Rectal smooth muscle tissue (tissue), 1 donor: ENCODE results near the gene DENND1A.
"Not testable (repeated sequence)": the region's sequence is repeated elsewhere in the genome, so short reads cannot be mapped to it uniquely, and the experiment has no call there.

ENCODE experiments used
- H3K27ac ChIP-seq: one replicate; pipeline ENCODE4 v1.7.0; 2013; ENCODE audit warnings: low read depth, low read length, inconsistent platforms
- H3K27me3 ChIP-seq: one replicate; pipeline ENCODE4 v1.7.0; 2013; ENCODE audit warnings: low read length; ENCODE audit not compliant: control insufficient read depth, insufficient read depth
- H3K36me3 ChIP-seq: one replicate; pipeline ENCODE4 v1.7.0; 2013; ENCODE audit warnings: low read length; ENCODE audit not compliant: control insufficient read depth, insufficient read depth
- H3K4me1 ChIP-seq: one replicate; pipeline ENCODE4 v1.7.0; 2013; ENCODE audit warnings: low read length; ENCODE audit not compliant: control insufficient read depth, insufficient read depth
- H3K4me3 ChIP-seq: one replicate; pipeline ENCODE4 v1.7.0; 2013; ENCODE audit warnings: low read length
- H3K9ac ChIP-seq: one replicate; pipeline ENCODE4 v1.7.0; 2013; ENCODE audit warnings: low read length

DENND1A gene

GRCh38 chr9:123959787-123960186 is 29.9 kb upstream of the DENND1A start:
- H3K4me3 ChIP-seq = no peak overlapping the region
- H3K27me3 ChIP-seq = no peaks in the 10 kb centered on the region
- H3K27ac ChIP-seq = no peak overlapping the region
- H3K36me3 ChIP-seq = no peaks in the 10 kb centered on the region
- no peaks in the 10 kb centered on the region for H3K4me1 ChIP-seq
- H3K9ac ChIP-seq = no peak overlapping the region

GRCh38 chr9:123957731-123958130 is 27.8 kb upstream of the DENND1A start:
- Histone ChIP-seq H3K9ac (no peak overlapping the region), H3K27me3 (no peaks in the 10 kb centered on the region), H3K4me1 (no peaks in the 10 kb centered on the region), H3K27ac (no peak overlapping the region), H3K4me3 (no peak overlapping the region), H3K36me3 (no peaks in the 10 kb centered on the region)

- no peak overlapping the region for H3K4me3 ChIP-seq
- H3K36me3 ChIP-seq = no peaks in the 10 kb centered on the region
- no peaks in the 10 kb centered on the region for H3K27me3 ChIP-seq
- no peaks in the 10 kb centered on the region for H3K4me1 ChIP-seq
- no peak overlapping the region for H3K9ac ChIP-seq
- H3K27ac ChIP-seq = no peak overlapping the region
Measured at GRCh38 chr9:123957168-123957721, 27.3 kb upstream of the DENND1A start.

- Histone ChIP-seq H3K27ac (no peak overlapping the region), H3K4me3 (no peak overlapping the region), H3K36me3 (no peaks in the 10 kb centered on the region), H3K27me3 (no peaks in the 10 kb centered on the region), H3K4me1 (no peaks in the 10 kb centered on the region), H3K9ac (no peak overlapping the region)
Measured at GRCh38 chr9:123955637-123956036, 25.7 kb upstream of the DENND1A start.

GRCh38 chr9:123954518-123955280 is 24.8 kb upstream of the DENND1A start:
- no peak overlapping the region for H3K9ac ChIP-seq
- no peak overlapping the region for H3K4me3 ChIP-seq
- H3K36me3 ChIP-seq = no peaks in the 10 kb centered on the region
- no peaks in the 10 kb centered on the region for H3K4me1 ChIP-seq
- H3K27me3 ChIP-seq = no peaks in the 10 kb centered on the region
- no peak overlapping the region for H3K27ac ChIP-seq

- Histone ChIP-seq H3K4me1 (no peaks in the 10 kb centered on the region), H3K9ac (no peak overlapping the region), H3K27ac (no peak overlapping the region), H3K4me3 (no peak overlapping the region), H3K27me3 (no peaks in the 10 kb centered on the region), H3K36me3 (no peaks in the 10 kb centered on the region)
Measured at GRCh38 chr9:123952641-123953495, 22.9 kb upstream of the DENND1A start.

GRCh38 chr9:123948286-123948685 is 18.4 kb upstream of the DENND1A start:
- H3K4me3 ChIP-seq = no peak overlapping the region
- no peak overlapping the region for H3K9ac ChIP-seq
- H3K36me3 ChIP-seq = no peaks in the 10 kb centered on the region
- no peaks in the 10 kb centered on the region for H3K4me1 ChIP-seq
- no peaks in the 10 kb centered on the region for H3K27me3 ChIP-seq
- no peak overlapping the region for H3K27ac ChIP-seq

- H3K36me3 ChIP-seq = no peaks in the 10 kb centered on the region
- H3K4me3 ChIP-seq = no peak overlapping the region
- no peaks in the 10 kb centered on the region for H3K27me3 ChIP-seq
- H3K27ac ChIP-seq = no peak overlapping the region
- H3K9ac ChIP-seq = no peak overlapping the region
- no peaks in the 10 kb centered on the region for H3K4me1 ChIP-seq
Measured at GRCh38 chr9:123947326-123947725, 17.4 kb upstream of the DENND1A start.

- Histone ChIP-seq H3K9ac (no peak overlapping the region), H3K4me3 (no peak overlapping the region), H3K27me3 (no peaks in the 10 kb centered on the region), H3K36me3 (no peaks in the 10 kb centered on the region), H3K27ac (no peak overlapping the region), H3K4me1 (no peaks in the 10 kb centered on the region)
Measured at GRCh38 chr9:123946101-123946821, 16.3 kb upstream of the DENND1A start.

- H3K9ac ChIP-seq = no peak overlapping the region
- no peak overlapping the region for H3K27ac ChIP-seq
- H3K4me1 ChIP-seq = no peaks in the 10 kb centered on the region
Measured at GRCh38 chr9:123945532-123945931, 15.6 kb upstream of the DENND1A start.

GRCh38 chr9:123944464-123944863 is 14.5 kb upstream of the DENND1A start:
- not testable (repeated sequence) for H3K4me1 ChIP-seq, H3K9ac ChIP-seq, H3K27ac ChIP-seq, H3K36me3 ChIP-seq, H3K4me3 ChIP-seq, H3K27me3 ChIP-seq

More at GRCh38 chr9:123945532-123945931, 15.6 kb upstream of the DENND1A start:
- no peak overlapping the region for H3K4me3 ChIP-seq
- no peaks in the 10 kb centered on the region for H3K27me3 ChIP-seq
- H3K36me3 ChIP-seq = no peaks in the 10 kb centered on the region

GRCh38 chr9:123943671-123944070 is 13.7 kb upstream of the DENND1A start:
- Histone ChIP-seq H3K36me3 (no peaks in the 10 kb centered on the region), H3K9ac (no peak overlapping the region)

More at GRCh38 chr9:123943671-123944070, 13.7 kb upstream of the DENND1A start:
- Histone ChIP-seq H3K4me1 (no peaks in the 10 kb centered on the region), H3K27ac (no peak overlapping the region), H3K4me3 (no peak overlapping the region), H3K27me3 (no peaks in the 10 kb centered on the region)
